Calu3 (cell line): Measurements from ENCODE around the gene GRAMD4. TPM values are rescaled to one million over a fixed set of nuclear protein-coding genes. Genes with fewer than 3 reads are reported as not detected.

Experiments
- BruUV-seq: library from RNA; stranded (reverse); fragments of 400-500 nt; replicated peaks from 2 replicates; lab custom pipeline; 2021; lab: Mats Ljungman, UMichigan
- CTCF ChIA-PET: fragments of 300-600 bp; sonication (Branson Sonifier 250); formaldehyde crosslinking; loops from one replicate; lab custom pipeline; 2022; ENCODE audit warnings: antibody characterized with exemption; lab: Charles Lee
- DNase-seq: peaks from one replicate; pipeline ENCODE4 v3.0.0; 2022
- H3K27ac Mint-ChIP-seq: one replicate; pipeline ENCODE4 v1.8.0; 2022; ENCODE audit warnings: mixed read lengths; ENCODE audit not compliant: unreplicated experiment
- H3K27me3 Mint-ChIP-seq: one replicate; pipeline ENCODE4 v1.8.0; 2022; ENCODE audit warnings: mixed read lengths; ENCODE audit not compliant: unreplicated experiment
- H3K36me3 Mint-ChIP-seq: one replicate; pipeline ENCODE4 v1.8.0; 2022; ENCODE audit warnings: mild to moderate bottlenecking, moderate library complexity, mixed read lengths; ENCODE audit not compliant: insufficient read depth, unreplicated experiment
- H3K4me1 Mint-ChIP-seq: one replicate; pipeline ENCODE4 v1.8.0; 2022; ENCODE audit warnings: mild to moderate bottlenecking, low read depth, mixed read lengths; ENCODE audit not compliant: unreplicated experiment
- H3K4me3 Mint-ChIP-seq: one replicate; pipeline ENCODE4 v1.8.0; 2022; ENCODE audit warnings: mild to moderate bottlenecking, low read depth, moderate library complexity, mixed read lengths; ENCODE audit not compliant: unreplicated experiment
- H3K9me3 Mint-ChIP-seq: one replicate; pipeline ENCODE4 v1.8.0; 2022; ENCODE audit warnings: low read depth, mixed read lengths; ENCODE audit not compliant: unreplicated experiment
- intact Hi-C: fragments of 100-400 bp; cut with micrococcal nuclease; formaldehyde crosslinking; loops from one replicate; pipeline ENCODE4 v1.10.0; 2022; ENCODE audit not compliant: unreplicated experiment
- total RNA-seq: library from RNA; stranded (reverse); gene quantifications from 2 replicates; pipeline ENCODE4 v1.2.3, GENCODE V29; 2022
- TF ChIP-seq, protein P1 (sequence below): fragments of 200-600 bp; IDR thresholded peaks from one replicate; pipeline ENCODE4 v1.8.0; 2022; ENCODE audit warnings: antibody characterized with exemption; ENCODE audit not compliant: unreplicated experiment

Gene GRAMD4
- total RNA-seq, 1 experiment from 2014 or later, result 61.2 TPM

DNA sequence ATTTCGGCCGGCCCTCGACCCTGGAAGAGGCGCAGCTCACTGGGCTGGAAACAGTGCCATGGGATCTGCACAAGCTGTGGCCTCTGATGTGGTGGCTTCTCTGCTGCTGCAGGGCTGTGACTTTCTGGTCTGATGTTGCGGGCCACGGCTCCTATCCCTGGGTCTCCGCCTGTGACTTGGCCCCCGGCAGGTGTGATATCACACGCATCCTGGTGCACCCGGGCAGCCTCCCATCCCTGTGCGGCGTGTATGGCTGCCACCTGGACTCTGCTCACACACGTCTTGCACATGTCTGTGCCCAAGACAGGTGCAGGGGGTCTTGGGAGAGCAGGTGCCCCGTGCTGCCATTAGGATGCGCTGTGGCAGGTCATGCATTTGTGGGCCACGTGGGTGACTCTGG lies 31.1 kb downstream of the GRAMD4 start:
- BruUV-seq, result no TSS peak
- Mint-ChIP-seq H3K27ac (no peak overlapping the region), H3K9me3 (peaks cover 8% of the 10 kb centered on the region), H3K36me3 (peaks cover 9% of the 10 kb centered on the region), H3K27me3 (no peaks in the 10 kb centered on the region), H3K4me1 (peaks cover 23% of the 10 kb centered on the region), H3K4me3 (no peak overlapping the region)
- TF ChIP-seq, protein P1, sequence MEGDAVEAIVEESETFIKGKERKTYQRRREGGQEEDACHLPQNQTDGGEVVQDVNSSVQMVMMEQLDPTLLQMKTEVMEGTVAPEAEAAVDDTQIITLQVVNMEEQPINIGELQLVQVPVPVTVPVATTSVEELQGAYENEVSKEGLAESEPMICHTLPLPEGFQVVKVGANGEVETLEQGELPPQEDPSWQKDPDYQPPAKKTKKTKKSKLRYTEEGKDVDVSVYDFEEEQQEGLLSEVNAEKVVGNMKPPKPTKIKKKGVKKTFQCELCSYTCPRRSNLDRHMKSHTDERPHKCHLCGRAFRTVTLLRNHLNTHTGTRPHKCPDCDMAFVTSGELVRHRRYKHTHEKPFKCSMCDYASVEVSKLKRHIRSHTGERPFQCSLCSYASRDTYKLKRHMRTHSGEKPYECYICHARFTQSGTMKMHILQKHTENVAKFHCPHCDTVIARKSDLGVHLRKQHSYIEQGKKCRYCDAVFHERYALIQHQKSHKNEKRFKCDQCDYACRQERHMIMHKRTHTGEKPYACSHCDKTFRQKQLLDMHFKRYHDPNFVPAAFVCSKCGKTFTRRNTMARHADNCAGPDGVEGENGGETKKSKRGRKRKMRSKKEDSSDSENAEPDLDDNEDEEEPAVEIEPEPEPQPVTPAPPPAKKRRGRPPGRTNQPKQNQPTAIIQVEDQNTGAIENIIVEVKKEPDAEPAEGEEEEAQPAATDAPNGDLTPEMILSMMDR, result no peak
- intact Hi-C loops, result no loop called here
- CTCF ChIA-PET, result no interaction called here
- DNase-seq, result no peak

DNA sequence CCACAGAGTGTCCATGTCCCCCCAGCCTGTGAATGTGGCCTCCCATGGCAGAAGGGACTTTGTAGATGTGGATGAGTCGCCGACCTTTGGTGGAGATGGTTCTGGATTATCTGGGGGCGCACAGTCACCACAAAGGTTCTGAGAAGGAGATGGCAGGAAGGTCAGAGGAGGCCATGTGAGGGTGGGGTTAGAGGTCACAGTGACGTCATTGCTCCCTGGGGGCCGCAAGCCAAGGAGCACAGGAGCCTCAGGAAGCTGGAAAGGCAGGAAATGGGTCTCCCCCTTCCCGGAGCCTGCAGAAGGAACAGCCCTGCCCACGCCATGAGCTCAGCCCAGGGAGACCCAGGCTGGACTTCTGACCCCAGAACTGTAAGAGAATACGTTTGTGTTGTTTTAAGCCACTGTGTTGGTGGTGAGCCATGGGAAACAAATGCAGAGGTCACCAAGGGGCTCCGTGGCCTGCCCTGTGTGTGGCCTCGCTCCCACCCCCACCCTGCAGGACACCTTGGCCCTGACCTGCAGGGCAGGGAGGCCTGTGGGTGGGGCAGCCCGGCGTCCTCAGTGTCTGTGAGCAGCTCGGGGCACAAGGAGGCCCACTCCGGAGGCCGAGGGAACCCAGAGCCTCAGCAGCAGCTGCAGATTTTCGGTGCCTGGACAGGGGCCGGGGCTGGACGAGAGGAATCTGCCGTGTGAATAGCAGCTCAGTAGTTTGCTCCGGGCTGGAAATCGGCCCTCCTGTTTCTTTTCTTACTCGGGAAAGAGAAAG lies 32.1 kb downstream of the GRAMD4 start:
- H3K27me3 Mint-ChIP-seq, result no peaks in the 10 kb centered on the region
- intact Hi-C loops, result no loop called here
- TF ChIP-seq, protein P1, result no peak
- no peak for DNase-seq
- H3K9me3 Mint-ChIP-seq, result peaks cover 8% of the 10 kb centered on the region
- no TSS peak for BruUV-seq
- CTCF ChIA-PET, result interaction anchor here (1.4 kb wide), 1 partner anchor 89 kb away, joined by 9 read pairs; no protein-coding TSS in a partner anchor
- no peak overlapping the region for H3K27ac Mint-ChIP-seq
- H3K4me1 Mint-ChIP-seq, result peaks cover 16% of the 10 kb centered on the region
- H3K4me3 Mint-ChIP-seq, result no peak overlapping the region
- H3K36me3 Mint-ChIP-seq, result peaks cover 9% of the 10 kb centered on the region

DNA sequence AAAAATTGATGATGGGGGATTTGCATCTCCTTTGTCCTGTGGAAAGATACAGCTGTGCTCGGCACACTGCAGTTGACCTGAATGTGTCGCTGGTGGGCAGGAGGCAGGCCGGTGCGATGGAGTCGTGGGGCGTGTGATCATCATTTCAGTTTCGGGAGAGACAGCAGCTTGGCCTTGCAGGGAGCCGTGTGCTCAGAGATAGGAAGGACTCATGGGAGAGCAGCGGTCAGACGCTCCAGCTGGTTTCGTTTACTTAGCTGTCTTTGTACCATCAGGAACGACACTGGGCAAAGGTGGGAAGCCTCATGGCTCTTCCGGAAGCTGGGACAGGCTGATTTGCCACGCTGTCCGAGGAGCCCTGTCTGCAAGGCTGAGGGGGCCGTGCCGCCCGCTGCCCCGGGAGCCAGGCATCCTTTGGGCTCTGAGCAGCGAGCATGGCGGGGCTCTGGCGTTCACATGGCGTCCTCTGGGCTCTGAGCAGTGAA lies 32.7 kb downstream of the GRAMD4 start:
- intact Hi-C loops, result no loop called here
- H3K4me3 Mint-ChIP-seq, result no peak overlapping the region
- peaks cover 7% of the 10 kb centered on the region for H3K9me3 Mint-ChIP-seq
- DNase-seq, result no peak
- BruUV-seq, result no TSS peak
- TF ChIP-seq, protein P1, result no peak
- H3K36me3 Mint-ChIP-seq, result peaks cover 9% of the 10 kb centered on the region
- peaks cover 16% of the 10 kb centered on the region for H3K4me1 Mint-ChIP-seq
- H3K27ac Mint-ChIP-seq, result no peak overlapping the region
- H3K27me3 Mint-ChIP-seq, result no peaks in the 10 kb centered on the region
- CTCF ChIA-PET, result interaction anchor here (1.4 kb wide), 1 partner anchor 89 kb away, joined by 9 read pairs; no protein-coding TSS in a partner anchor

DNA sequence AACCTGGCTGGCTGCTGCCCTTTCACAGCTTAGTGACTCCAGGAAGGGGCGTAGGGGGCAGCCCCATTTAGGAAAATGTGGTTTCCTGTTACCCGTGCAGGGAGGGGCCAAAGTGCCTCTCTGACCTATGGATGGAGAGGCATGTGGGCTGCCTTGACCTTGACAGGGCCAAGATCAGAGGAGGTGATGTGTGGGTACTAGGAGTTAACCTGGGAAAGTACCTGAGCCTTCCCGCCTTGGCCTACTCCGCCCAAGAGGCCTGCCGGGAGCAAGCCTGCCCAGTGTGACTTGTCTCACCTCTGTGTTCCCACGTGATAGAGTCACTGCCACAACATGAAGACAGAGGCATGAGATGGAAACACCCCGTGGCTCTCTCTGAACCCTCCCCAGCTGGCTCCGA lies 33.4 kb downstream of the GRAMD4 start:
- CTCF ChIA-PET, result interaction anchor here (1.4 kb wide), 1 partner anchor 90 kb away, joined by 9 read pairs; no protein-coding TSS in a partner anchor
- H3K4me3 Mint-ChIP-seq, result no peak overlapping the region
- H3K27me3 Mint-ChIP-seq, result no peaks in the 10 kb centered on the region
- intact Hi-C loops, result no loop called here
- peaks cover 9% of the 10 kb centered on the region for H3K36me3 Mint-ChIP-seq
- H3K27ac Mint-ChIP-seq, result no peak overlapping the region
- no TSS peak for BruUV-seq
- TF ChIP-seq, protein P1, result no peak
- peaks cover 16% of the 10 kb centered on the region for H3K4me1 Mint-ChIP-seq
- DNase-seq, result no peak
- H3K9me3 Mint-ChIP-seq, result no peaks in the 10 kb centered on the region
